Activated CD4-positive, alpha-beta T cell treated with anti-CD3 and anti-CD28 coated beads for 36 hours (primary cell): ENCODE data around the gene SAP25. TPM values are rescaled to one million over a fixed set of nuclear protein-coding genes. Genes with fewer than 3 reads are reported as not detected.
"Not testable (repeated sequence)": the region's sequence is repeated elsewhere in the genome, so short reads cannot be mapped to it uniquely, and the experiment has no call there.

ENCODE experiments used
- ATAC-seq: fragments of 200-7000 bp; cut with Tn5 transposase; one replicate; pipeline ENCODE4 v1.10.0; 2021; ENCODE audit warnings: mild to moderate bottlenecking, moderate library complexity
- CTCF ChIA-PET: fragments of 350-600 bp; sonication (Branson Sonifier 250); formaldehyde crosslinking; loops from one replicate; lab custom pipeline; 2021; ENCODE audit warnings: antibody characterized with exemption; lab: Charles Lee
- POLR2A ChIA-PET: fragments of 350-600 bp; sonication (Branson Sonifier 250); formaldehyde crosslinking; loops from one replicate; lab custom pipeline; 2021; ENCODE audit warnings: antibody characterized with exemption, inconsistent platforms; lab: Charles Lee
- DNase-seq: peaks from one replicate; pipeline ENCODE4 v3.0.0-alpha.2; 2020
- H3K27ac Mint-ChIP-seq: one replicate; pipeline ENCODE4 v1.8.0; 2021; ENCODE audit warnings: mixed read lengths
- H3K27me3 Mint-ChIP-seq: one replicate; pipeline ENCODE4 v1.8.0; 2021; ENCODE audit warnings: mixed read lengths
- H3K36me3 Mint-ChIP-seq: one replicate; pipeline ENCODE4 v1.8.0; 2021; ENCODE audit warnings: low read depth, mixed read lengths
- H3K4me1 Mint-ChIP-seq: one replicate; pipeline ENCODE4 v1.8.0; 2021; ENCODE audit warnings: mixed read lengths
- H3K4me3 Mint-ChIP-seq: one replicate; pipeline ENCODE4 v1.8.0; 2021; ENCODE audit warnings: mild to moderate bottlenecking, moderate library complexity, mixed read lengths
- H3K9me3 Mint-ChIP-seq: one replicate; pipeline ENCODE4 v1.8.0; 2021; ENCODE audit warnings: low read depth, mixed read lengths
- intact Hi-C, 2 experiments: fragments of 100-400 bp; cut with DNase I in 1 of 2; cut with micrococcal nuclease in 1 of 2; formaldehyde crosslinking; loops; one replicate each; pipeline versions ENCODE4 v1.14.2 to v1.15.1; 2022 to 2024; cut with DNase I, micrococcal nuclease
- total RNA-seq, 2 experiments: library from RNA; stranded (reverse); gene quantifications; one replicate each; pipeline ENCODE4 v1.2.3, GENCODE V29; 2021

SAP25 gene
- total RNA-seq, 2 experiments from 2014 or later: 9.9 to 13.1 TPM

DNA sequence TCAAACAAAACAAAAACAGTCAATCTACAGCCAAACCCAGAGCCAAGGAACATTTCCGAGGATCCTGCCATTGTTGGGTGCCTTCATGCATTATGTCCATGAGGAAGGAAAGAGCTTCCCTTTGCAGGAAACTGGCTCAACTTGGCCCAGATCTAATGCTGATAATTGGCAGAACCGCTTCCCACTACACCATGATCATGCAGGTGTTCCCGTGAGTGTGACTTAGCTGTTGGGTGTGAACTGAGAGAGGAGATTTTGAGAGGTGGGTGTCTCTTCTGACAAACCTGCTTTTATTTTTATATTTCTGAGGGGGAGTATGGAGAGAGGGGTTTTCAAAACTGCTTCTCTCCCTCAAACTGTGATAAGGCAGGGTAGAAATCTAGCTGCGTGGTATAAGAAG is 14.6 kb downstream of the SAP25 start:
- DNase-seq: no peak
- Mint-ChIP-seq H3K9me3 (no peaks in the 10 kb centered on the region), H3K4me3 (no peak overlapping the region), H3K27me3 (no peaks in the 10 kb centered on the region), H3K36me3 (peaks cover 44% of the 10 kb centered on the region), H3K4me1 (peaks cover 22% of the 10 kb centered on the region), H3K27ac (no peak overlapping the region)
- intact Hi-C loops: loop anchor here (1.0 to 2.0 kb wide), 5 partner anchors 14 to 90 kb away; partner anchors contain the start of genes NYAP1 (in 1 of the 2) and TSC22D4 (in 1 of the 2)
- CTCF ChIA-PET: interaction anchor here (0.6 to 4.6 kb wide), 31 partner anchors 9 to 394 kb away, joined by 3 to 45 read pairs (median 5); partner anchors contain the start of genes FBXO24, LRCH4, MOSPD3 and SPACDR
- ATAC-seq: no peak
- POLR2A ChIA-PET: interaction anchor here (0.5 to 1.2 kb wide), 2 partner anchors 17 to 20 kb away, joined by 3 to 4 read pairs; partner anchors contain the start of gene AGFG2

DNA sequence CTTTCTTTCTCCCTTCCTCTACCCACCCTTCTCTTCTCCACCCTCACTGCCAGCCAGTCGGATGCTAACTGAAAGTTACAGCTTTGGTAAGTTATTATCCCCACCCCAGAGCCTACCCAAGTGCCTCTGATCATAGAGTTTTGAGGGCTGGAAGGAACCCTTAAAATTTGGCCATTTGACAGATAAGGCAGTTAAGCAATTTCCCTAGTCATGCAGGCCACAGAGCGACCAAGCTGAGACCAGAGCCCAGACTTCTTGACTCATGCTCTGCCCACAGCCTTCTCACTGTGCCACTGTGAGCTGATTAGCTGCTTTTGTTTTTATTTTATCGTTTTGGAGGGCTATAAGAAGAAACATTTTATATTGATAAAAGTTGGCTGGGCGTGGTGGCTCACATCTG is 17.2 kb downstream of the SAP25 start:
- Mint-ChIP-seq H3K4me1 (peaks cover 18% of the 10 kb centered on the region), H3K27ac (peak overlapping the region; percentile 72), H3K36me3 (peaks cover 42% of the 10 kb centered on the region), H3K4me3 (no peak overlapping the region), H3K27me3 (no peaks in the 10 kb centered on the region), H3K9me3 (no peaks in the 10 kb centered on the region)
- ChIA-PET POLR2A (interaction anchor here (0.5 kb wide), 1 partner anchor 151 kb away, joined by 8 read pairs; no protein-coding TSS in a partner anchor), CTCF (interaction anchor here (1.5 to 2.7 kb wide), 3 partner anchors 72 to 92 kb away, joined by 4 to 9 read pairs (median 5); partner anchors contain the start of gene SPACDR)
- ATAC-seq (no peak), DNase-seq (no peak)
- intact Hi-C loops: no loop called here

DNA sequence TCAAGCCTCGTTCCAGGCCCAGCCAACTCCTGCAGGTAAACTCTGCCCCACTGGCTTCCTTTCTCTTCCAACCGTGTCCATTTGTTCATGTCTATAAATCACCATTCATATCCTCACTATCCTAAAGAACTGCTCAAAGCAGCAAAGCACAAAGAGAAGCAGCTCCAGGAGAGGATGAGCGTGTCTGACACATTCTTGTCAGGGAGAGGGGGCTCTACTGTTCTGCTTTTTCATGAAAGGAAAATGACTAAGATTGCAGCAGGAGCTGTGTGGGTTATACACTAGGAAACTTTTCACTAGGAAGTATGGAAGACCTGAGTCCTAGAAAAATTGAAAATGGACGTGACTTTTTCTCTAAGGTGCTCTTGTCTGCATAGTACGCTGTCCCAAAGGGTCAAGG is 18.0 kb downstream of the SAP25 start:
- Mint-ChIP-seq H3K4me3 (no peak overlapping the region), H3K27me3 (no peaks in the 10 kb centered on the region), H3K36me3 (peaks cover 45% of the 10 kb centered on the region), H3K4me1 (peaks cover 18% of the 10 kb centered on the region), H3K27ac (peak overlapping the region; percentile 67), H3K9me3 (no peaks in the 10 kb centered on the region)
- DNase-seq (no peak), ATAC-seq (no peak)
- CTCF ChIA-PET: interaction anchor here (0.6 to 2.7 kb wide), 5 partner anchors 59 to 141 kb away, joined by 3 to 9 read pairs (median 4); no protein-coding TSS in a partner anchor
- POLR2A ChIA-PET: interaction anchor here (1.7 kb wide), 1 partner anchor 14 kb away, joined by 5 read pairs; no protein-coding TSS in a partner anchor
- intact Hi-C loops: no loop called here

DNA sequence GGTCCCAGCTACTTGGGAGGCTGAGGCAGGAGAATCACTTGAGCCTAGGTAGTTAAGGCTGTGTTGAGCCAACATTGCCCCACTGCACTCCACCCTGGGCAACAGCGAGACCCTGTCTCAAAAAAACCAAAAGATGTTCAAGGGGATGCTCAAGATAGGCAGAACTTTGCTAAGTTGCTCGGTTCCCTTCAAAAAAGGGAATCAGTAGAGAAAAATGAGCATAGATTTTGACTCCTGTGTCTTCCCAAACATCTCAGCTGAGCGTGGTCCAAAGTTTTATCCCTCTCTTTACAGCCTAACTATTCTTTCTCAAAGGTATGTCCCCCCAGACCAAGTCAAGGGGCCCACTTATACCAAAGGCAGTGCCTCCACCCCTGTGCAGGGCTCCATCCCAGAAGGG is 20.7 kb downstream of the SAP25 start:
- DNase-seq: no peak
- Mint-ChIP-seq H3K27me3 (no peaks in the 10 kb centered on the region), H3K36me3 (peaks cover 60% of the 10 kb centered on the region), H3K9me3 (no peaks in the 10 kb centered on the region), H3K4me3 (no peak overlapping the region), H3K4me1 (peaks cover 36% of the 10 kb centered on the region), H3K27ac (peak overlapping the region; percentile 47)
- CTCF ChIA-PET: interaction anchor here (0.9 to 1.5 kb wide), 4 partner anchors 9 to 151 kb away, joined by 3 read pairs; no protein-coding TSS in a partner anchor
- ATAC-seq: no peak
- POLR2A ChIA-PET: interaction anchor here (0.5 kb wide), 1 partner anchor 58 kb away, joined by 3 read pairs; no protein-coding TSS in a partner anchor
- intact Hi-C loops: no loop called here

DNA sequence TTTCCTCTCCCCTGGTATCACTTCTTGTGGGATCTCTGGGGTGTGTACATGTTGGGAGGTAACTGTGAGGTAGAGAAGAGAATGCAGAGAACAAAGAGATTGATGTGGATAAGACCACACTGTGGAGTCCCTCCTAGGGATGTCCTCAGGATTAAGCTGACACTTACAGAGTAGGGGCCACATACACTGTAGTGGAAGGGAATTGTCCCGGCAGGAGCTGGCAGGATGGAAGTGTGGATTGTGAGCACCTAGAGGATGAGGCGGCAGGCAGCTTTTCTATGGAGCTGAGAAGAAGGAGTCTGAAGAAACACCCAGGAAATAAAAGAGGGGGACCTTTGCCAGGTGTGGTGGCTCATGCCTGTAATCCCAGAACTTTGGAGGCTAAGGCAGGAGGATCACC is 21.2 kb downstream of the SAP25 start:
- peaks cover 41% of the 10 kb centered on the region for H3K4me1 Mint-ChIP-seq
- POLR2A ChIA-PET: no interaction called here
- intact Hi-C loops: no loop called here
- H3K27me3 Mint-ChIP-seq: no peaks in the 10 kb centered on the region
- peaks cover 64% of the 10 kb centered on the region for H3K36me3 Mint-ChIP-seq
- H3K4me3 Mint-ChIP-seq: no peak overlapping the region
- DNase-seq (no peak), ATAC-seq (no peak)
- H3K9me3 Mint-ChIP-seq: no peaks in the 10 kb centered on the region
- CTCF ChIA-PET: interaction anchor here (1.1 to 1.4 kb wide), 2 partner anchors 10 to 151 kb away, joined by 3 read pairs; no protein-coding TSS in a partner anchor
- peak overlapping the region; percentile 48 for H3K27ac Mint-ChIP-seq

DNA sequence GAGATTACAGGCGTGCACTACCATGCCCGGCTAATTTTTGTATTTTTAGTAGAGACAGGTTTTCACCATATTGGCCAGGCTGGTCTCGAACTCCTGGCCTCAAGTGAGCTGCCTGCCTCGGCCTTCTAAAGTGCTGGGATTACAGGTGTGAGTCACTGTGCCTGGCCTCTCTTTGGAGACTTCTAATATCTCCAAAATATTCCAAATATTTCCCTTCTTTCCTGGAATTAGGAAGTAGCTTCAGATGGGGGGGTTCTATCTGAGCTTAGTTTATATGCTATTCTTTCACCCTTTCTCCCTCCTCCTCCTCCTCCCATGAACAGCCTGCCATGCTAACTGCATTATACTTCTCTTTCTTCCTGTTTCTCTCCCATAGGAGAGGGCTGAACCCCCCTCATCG is 25.3 kb downstream of the SAP25 start:
- ATAC-seq, H3K9me3 Mint-ChIP-seq, H3K4me3 Mint-ChIP-seq, H3K27me3 Mint-ChIP-seq, DNase-seq: not testable (repeated sequence)
- intact Hi-C loops: loop anchor here in 1 of 2 experiments (10.0 kb wide), 2 partner anchors 464 to 534 kb away; partner anchors contain the start of genes COPS6, ZKSCAN1 and ZNF3
- POLR2A ChIA-PET: interaction anchor here (0.5 kb wide), 1 partner anchor 41 kb away, joined by 3 read pairs; no protein-coding TSS in a partner anchor
- Mint-ChIP-seq H3K27ac (peak overlapping the region; percentile 99), H3K4me1 (peaks cover 70% of the 10 kb centered on the region), H3K36me3 (peaks cover 41% of the 10 kb centered on the region)
- CTCF ChIA-PET: interaction anchor here (1.1 to 4.8 kb wide), 5 partner anchors 12 to 79 kb away, joined by 3 to 41 read pairs (median 6); partner anchors contain the start of genes FBXO24 and LRCH4

DNA sequence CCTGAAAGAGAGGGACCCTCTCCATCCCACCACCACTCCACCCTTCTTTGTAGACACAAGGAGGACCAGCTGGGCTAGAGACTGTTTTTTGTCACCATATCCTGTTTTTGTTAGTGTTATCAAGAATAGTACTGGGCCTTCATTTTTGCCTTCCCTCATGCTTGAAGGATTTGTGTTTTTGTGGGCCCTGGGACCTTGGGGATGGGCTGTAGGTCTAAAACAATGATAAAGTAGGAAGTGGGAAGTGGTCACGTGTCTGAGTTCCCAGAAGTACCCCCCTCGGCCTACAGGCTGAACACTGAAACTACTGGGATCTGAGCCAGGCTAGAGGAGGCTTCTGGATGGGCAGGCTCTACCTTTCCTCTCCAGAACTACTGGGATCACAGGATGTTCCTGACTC is 25.8 kb downstream of the SAP25 start:
- no peak for DNase-seq
- Mint-ChIP-seq H3K36me3 (peaks cover 40% of the 10 kb centered on the region), H3K27me3 (no peaks in the 10 kb centered on the region), H3K27ac (peak overlapping the region; percentile 99), H3K4me3 (peak overlapping the region; percentile 98), H3K4me1 (peaks cover 76% of the 10 kb centered on the region), H3K9me3 (no peaks in the 10 kb centered on the region)
- CTCF ChIA-PET: interaction anchor here (1.4 to 4.8 kb wide), 5 partner anchors 13 to 157 kb away, joined by 4 to 41 read pairs (median 6); no protein-coding TSS in a partner anchor
- no peak for ATAC-seq
- POLR2A ChIA-PET: interaction anchor here (0.5 to 1.2 kb wide), 2 partner anchors 38 to 41 kb away, joined by 3 to 5 read pairs; partner anchors contain the start of genes FBXO24 and LRCH4
- intact Hi-C loops: loop anchor here in 1 of 2 experiments (10.0 kb wide), 2 partner anchors 463 to 533 kb away; partner anchors contain the start of genes COPS6, ZKSCAN1 and ZNF3

DNA sequence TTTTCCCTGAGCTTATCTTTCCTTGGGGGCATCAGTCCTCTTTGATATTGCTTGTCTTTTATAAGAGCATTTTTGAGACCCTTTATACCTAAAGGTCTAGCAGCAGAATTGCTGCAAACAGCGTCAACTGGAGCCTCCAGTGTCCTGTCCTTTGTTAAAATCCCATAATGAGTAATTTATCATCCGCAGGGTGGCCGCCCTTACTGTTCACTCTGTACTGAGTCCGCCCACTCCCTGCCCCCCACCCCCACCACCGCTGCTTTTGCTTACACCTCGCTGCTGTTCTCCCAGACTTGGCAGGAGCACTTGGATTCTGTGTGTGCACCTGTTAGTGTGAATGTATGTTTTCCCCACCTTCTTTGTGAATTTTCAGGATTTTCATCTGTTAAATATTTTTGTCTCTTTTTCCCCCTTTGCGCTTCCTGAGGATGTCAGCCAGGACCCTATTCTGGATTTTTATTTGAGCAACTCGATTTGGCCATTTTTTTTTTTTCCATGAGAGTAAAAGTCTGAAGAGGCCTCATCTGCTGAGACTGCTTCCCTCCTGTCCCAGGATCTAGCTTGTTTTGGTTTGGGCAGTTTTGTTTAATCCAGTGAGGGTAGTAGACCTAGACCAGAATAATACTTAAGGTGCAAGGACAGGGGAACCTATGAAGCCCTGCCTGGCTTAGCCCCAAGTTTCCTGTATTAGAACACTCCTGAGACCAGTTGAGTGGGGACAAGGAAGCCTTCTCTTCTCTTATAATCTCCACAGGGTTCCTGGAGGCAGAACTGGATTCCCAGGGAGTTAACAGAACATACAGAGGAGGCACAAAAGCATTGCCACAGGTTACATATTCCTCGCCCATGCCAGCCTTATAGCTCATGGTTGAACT is 26.5 kb downstream of the SAP25 start:
- Mint-ChIP-seq H3K4me3 (peak overlapping the region; percentile 98), H3K4me1 (peaks cover 83% of the 10 kb centered on the region), H3K27ac (peak overlapping the region; percentile 99), H3K9me3 (no peaks in the 10 kb centered on the region), H3K36me3 (peaks cover 35% of the 10 kb centered on the region), H3K27me3 (no peaks in the 10 kb centered on the region)
- peak; percentile 43 for DNase-seq
- intact Hi-C loops: loop anchor here (1.0 to 10.0 kb wide), 3 partner anchors 68 to 532 kb away; partner anchors contain the start of genes COPS6 (in 1 of the 2), TSC22D4 (in 1 of the 2), ZKSCAN1 (in 1 of the 2) and ZNF3 (in 1 of the 2)
- ChIA-PET CTCF (interaction anchor here (0.6 to 4.8 kb wide), 6 partner anchors 12 to 158 kb away, joined by 3 to 41 read pairs (median 4); no protein-coding TSS in a partner anchor), POLR2A (interaction anchor here (1.2 kb wide), 1 partner anchor 39 kb away, joined by 5 read pairs; the partner anchor contains the start of genes FBXO24 and LRCH4)
- no peak for ATAC-seq

DNA sequence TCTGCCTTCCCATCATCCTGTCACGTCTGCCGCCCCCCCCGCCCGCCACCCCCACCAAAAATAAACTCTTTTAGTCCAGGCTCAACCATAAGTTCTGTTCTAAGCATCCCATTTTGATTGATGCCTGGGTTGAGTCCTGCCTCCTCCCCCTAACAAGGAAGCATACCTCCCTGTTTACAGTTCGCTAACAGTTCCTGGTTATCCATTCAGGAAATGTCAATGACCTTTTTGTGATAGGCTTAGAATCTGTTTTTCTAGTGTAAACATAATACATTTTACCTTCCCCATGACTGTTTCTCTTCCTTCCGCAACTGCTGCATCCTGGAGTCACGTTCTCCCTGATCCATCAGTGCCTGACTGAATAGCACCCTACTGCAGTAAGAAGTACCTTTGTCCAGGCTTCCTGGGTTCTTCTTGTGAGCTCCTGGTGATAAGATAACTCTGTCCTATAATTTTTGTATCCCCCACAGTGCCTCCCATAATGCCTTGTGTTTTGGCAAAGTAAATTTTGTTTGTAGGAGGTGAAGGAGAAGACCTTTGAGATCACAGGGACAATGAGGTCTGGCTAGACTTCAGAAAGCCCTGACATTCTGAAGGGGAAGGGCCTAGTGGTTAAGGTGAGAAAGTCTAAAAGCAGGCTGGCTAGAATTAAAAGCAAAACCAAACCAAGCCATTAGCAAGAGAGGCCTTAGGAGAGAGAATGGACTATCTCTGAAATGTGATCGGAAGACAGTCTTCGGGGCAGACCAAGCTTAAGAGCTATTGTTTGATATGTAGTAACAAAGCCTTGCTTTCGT is 27.4 kb downstream of the SAP25 start:
- ATAC-seq (no peak), DNase-seq (no peak)
- CTCF ChIA-PET: interaction anchor here (0.6 to 4.8 kb wide), 10 partner anchors 8 to 159 kb away, joined by 3 to 41 read pairs (median 4); no protein-coding TSS in a partner anchor
- peak overlapping the region; percentile 99 for H3K27ac Mint-ChIP-seq
- peak overlapping the region; percentile 98 for H3K4me3 Mint-ChIP-seq
- peaks cover 91% of the 10 kb centered on the region for H3K4me1 Mint-ChIP-seq
- peaks cover 35% of the 10 kb centered on the region for H3K36me3 Mint-ChIP-seq
- no peaks in the 10 kb centered on the region for H3K27me3 Mint-ChIP-seq
- H3K9me3 Mint-ChIP-seq: no peaks in the 10 kb centered on the region
- POLR2A ChIA-PET: interaction anchor here (1.2 to 1.6 kb wide), 3 partner anchors 26 to 118 kb away, joined by 3 to 7 read pairs (median 5); partner anchors contain the start of genes FBXO24, LRCH4 and ZCWPW1
- intact Hi-C loops: loop anchor here (1.0 to 10.0 kb wide), 3 partner anchors 67 to 532 kb away; partner anchors contain the start of genes COPS6 (in 1 of the 2), TSC22D4 (in 1 of the 2), ZKSCAN1 (in 1 of the 2) and ZNF3 (in 1 of the 2)
